HG02970 (cell line): ENCODE measurements around the gene OR2AG1.
A peak's percentile ranks its signal among the peaks of the same experiment; 100 is the strongest.

ENCODE experiments used
- ATAC-seq: cut with Tn5 transposase; IDR thresholded peaks from one replicate; pipeline ENCODE4 v1.9.1; 2021; ENCODE audit warnings: mild to moderate bottlenecking, moderate library complexity, moderate number of reproducible peaks; ENCODE audit not compliant: unreplicated experiment, low FRiP score

Gene OR2AG1

GRCh38 chr11:6782720-6783119 is at the start of gene OR2AG1:
Gene OR2AG1 (plus strand): TSS chr11:6783020. CDS start chr11:6785038, 2,018 bp downstream.
- ATAC-seq = no peak

GRCh38 chr11:6733326-6734275 is 49.2 kb upstream of the OR2AG1 start:
- ATAC-seq = no peak

GRCh38 chr11:6734616-6735015 is 48.2 kb upstream of the OR2AG1 start:
- no peak for ATAC-seq

- ATAC-seq = no peak
These were observed 47.5 kb upstream of the OR2AG1 start for GRCh38 chr11:6735306-6735705.

- ATAC-seq = no peak
These were observed 46.2 kb upstream of the OR2AG1 start for GRCh38 chr11:6736495-6737121.

GRCh38 chr11:6737872-6738466 is 44.9 kb upstream of the OR2AG1 start:
- ATAC-seq = peak; percentile 56

GRCh38 chr11:6738590-6738989 is 44.2 kb upstream of the OR2AG1 start:
- no peak for ATAC-seq

GRCh38 chr11:6742260-6742659 is 40.6 kb upstream of the OR2AG1 start:
- ATAC-seq = no peak

- no peak for ATAC-seq
These were observed 37.8 kb upstream of the OR2AG1 start for GRCh38 chr11:6745018-6745417.

- ATAC-seq = no peak
These were observed 37.3 kb upstream of the OR2AG1 start for GRCh38 chr11:6745465-6746015.

GRCh38 chr11:6746086-6746618 is 36.7 kb upstream of the OR2AG1 start:
- ATAC-seq = peak; percentile 77

GRCh38 chr11:6746626-6747025 is 36.2 kb upstream of the OR2AG1 start:
- ATAC-seq = no peak

- ATAC-seq = no peak
These were observed 35.6 kb upstream of the OR2AG1 start for GRCh38 chr11:6747097-6747668.

- ATAC-seq = no peak
These were observed 27.4 kb upstream of the OR2AG1 start for GRCh38 chr11:6755303-6755952.

GRCh38 chr11:6755953-6756347 is 26.9 kb upstream of the OR2AG1 start:
- ATAC-seq = no peak

GRCh38 chr11:6757373-6757967 is 25.4 kb upstream of the OR2AG1 start:
- ATAC-seq = no peak

- peak; percentile 70 for ATAC-seq
These were observed 10.6 kb upstream of the OR2AG1 start, which contains the start of gene OR2AG2 for GRCh38 chr11:6771926-6772893. Gene OR2AG2 (minus strand): TSS chr11:6771976. CDS start chr11:6768957, 3,019 bp downstream.

- ATAC-seq = no peak
These were observed 4.3 kb upstream of the OR2AG1 start for GRCh38 chr11:6778518-6778917.
